Measurements from ENCODE around the gene TRAM2.

TRAM2 gene, protein sequence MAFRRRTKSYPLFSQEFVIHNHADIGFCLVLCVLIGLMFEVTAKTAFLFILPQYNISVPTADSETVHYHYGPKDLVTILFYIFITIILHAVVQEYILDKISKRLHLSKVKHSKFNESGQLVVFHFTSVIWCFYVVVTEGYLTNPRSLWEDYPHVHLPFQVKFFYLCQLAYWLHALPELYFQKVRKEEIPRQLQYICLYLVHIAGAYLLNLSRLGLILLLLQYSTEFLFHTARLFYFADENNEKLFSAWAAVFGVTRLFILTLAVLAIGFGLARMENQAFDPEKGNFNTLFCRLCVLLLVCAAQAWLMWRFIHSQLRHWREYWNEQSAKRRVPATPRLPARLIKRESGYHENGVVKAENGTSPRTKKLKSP

DNA sequence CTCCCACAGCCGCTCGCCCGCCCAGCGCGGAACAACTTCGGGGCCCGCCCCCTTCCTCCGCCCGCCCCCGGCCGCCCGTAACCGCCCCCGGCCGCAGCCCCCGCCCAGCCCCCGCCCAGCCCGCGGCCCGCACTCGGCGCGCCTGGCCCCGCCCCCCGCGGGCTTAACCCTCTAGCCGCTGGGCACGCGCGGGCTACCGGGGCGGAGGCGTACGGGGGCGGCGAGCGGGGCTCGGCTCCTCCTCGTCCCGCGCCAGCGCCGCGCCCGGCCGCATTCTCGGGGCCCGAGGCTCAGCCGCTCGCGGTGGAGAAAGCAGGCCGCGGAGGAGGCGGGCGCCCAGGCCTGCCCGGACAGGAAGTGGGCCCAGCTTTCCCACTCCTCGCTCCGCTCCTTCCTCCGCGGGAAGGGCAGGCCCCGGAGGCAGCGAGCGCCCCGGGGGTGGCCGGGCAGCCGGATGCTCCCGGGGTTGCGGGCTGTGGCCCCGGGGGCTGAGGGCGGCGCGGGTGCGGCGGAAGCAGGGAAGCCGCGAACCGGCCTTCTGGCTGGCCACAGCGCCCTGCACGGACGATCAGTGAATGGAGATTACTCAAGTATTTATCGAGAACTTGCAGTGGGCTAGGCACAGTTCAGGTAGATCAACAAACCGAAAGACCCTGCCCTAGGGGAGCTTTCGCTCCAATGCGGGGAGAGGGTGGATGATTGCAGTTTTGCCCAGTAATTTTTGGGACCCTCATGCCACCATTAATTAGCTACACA, at the start of gene TRAM2:
TRAM2 (minus strand) TSS at position 39 of the 756 bp plus-strand sequence. CDS start 145 bp downstream, outside the sequence.
- DNase-seq: peak; percentile 79

DNA sequence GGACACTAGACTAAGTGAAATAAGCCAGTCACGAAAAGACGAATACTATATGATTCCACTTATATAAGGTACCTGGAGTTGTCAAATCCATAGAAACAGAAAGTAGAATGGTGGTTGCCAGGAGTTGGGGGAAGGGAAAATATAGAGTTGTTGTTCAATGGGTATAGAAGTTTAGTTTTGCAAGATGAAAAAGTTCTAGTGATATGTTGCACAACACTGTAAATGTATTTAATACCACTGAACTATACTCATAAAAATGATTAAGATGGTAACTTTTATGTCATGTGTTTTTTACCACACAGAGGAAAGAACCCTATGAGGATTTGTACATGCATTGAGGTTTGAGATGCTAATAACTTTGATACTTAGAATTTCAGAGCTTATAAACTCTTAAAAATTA, 46.0 kb upstream of the TRAM2 start:
- DNase-seq: no peak

DNA sequence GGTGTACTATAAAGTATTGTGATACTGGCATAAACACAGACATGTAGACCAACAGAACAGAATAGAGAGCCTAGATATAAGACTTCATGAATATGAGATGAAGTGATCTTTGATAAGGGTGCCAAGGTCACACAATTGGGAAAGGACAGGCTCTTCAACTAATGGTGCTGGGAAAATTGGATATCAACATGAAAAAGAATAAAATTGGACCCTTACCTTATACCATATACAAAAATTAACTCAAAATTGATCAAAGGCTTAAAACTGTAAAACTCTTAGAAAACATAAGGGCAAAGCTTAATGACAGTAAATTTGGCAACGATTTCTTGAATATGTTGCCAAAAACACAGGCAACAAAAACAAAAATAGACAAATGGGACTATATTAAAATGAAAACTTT, 44.8 kb upstream of the TRAM2 start:
- no peak for DNase-seq

DNA sequence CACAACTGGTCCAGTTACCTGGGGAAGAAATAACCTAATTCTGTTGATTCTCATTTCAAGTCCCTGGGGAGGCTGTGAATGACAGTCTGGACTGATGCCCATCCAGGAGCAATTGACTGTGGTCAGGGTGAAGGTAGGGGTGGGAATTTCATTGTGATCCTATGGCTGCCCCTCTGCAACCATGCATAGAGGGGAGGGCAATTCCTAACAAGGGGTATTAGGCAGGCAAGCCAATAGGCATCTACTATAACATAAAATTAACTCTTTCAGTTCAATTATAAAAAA, 44.0 kb upstream of the TRAM2 start:
- no peak for DNase-seq

DNA sequence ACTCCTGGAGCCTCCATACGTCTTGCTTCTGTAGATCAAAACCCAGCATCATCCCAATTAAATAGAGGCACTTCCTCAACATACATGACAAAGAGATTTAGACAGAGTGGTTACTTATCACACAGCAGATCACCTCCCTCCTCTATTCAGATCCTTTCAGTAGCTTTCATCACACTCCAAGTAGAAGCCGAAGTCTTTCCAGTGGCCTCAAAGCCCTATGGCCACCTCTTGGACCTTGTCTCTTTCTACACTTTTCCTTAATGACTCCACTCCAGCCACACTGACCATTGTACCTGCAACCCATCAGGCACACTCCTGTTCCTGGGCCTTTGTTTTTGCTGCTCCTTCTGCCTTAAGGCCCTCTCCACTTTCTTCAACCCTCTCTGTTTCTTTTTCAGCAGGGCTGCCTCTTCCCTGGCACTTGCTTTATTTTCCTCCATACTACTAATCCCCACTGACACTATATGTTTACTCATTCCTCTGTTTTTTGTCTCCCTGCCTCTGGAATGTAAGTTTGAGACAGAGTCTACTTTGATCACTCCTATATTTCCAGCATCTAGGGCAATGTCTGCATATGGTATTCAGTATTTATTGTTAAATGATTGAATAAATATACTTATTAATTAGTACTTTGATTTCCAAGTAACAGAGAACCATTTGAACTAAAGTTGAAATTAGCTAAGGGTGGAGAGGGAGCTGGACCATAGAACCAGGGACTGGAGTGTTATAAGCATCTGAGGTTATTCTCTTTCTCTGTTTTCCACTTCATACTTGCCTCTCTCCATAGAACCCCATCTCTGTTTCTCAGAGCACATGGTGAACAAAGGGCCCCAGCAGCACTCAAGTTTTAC, 43.4 kb upstream of the TRAM2 start:
- DNase-seq: no peak

DNA sequence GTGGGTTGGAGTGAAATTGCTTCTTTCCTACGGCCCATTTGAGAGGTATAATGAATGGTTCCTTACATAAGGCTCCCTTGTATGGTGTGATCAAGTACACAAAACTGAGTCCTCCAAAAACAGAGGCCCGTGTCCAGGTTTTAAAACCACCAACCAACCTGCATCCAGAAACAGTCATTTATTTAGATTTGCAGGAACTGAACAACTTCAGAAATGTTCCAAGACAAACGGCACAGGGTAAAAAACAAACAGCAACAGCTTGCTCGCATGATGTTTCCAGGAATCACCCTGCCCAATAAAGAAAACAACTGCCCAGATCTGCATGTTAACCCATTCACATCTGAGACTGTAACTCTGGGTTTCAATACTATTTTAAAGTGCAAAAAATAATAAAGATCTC, 40.2 kb upstream of the TRAM2 start:
- DNase-seq: no peak

DNA sequence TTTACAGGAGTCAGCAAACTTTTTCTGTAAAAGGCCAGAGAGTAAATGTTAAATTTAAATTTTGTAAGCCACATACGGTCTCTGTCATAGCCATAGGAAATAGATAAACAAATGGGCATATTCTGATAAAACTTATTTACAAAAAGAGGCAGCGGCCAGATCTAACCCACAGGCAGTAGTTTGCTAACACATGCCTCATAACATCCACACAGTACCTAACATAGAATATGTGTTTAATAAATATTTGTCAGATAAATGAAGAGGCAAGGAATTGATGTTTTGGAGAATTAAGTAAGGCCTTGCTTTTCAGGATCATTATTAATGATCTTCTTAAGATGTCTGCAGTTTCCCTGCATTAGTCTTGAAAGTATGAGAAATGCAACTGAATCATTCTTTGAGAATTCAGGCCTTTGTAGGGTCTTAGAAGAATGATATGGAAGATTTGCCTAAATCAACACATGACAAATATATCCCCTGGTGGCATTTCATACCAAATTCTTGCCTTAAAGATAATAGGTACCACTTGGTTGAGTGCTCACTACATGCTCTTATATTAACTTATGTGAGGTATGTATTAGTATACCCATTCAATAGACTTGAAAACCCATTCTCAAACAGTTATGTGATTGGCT, 39.3 kb upstream of the TRAM2 start:
- no peak for DNase-seq

DNA sequence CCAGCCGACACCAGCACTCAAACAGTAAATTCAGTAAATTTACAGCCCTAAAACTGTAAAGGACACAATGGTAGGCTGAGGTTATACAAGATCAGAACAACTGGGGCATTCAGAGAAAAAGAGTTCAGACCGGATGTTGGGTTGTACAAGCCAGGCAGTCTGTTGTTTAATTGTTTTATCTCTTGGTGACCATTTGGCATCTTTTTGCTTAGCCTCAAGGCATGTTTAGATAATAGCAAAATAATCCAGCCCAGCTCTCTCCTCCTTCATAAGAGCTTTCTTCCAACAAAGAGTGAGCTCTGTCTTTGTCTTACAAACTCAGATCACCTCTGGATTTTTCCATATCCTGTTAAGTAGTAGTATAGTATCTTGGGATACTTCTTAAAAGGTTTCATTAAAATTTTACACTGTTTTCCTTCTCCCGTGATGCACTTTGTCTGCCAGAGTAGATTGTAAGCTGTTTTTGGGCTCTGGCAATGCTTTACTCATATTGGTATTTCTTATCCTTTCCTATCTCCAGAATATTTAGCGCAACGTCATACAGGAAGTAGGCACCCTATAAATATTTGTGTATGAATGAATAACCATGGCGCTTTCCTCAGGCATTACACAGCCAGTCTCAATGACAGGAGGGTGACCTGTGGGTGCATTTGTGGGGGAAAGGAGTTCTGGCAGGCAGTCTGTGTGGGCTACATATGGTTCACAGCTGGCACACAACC, 35.6 kb upstream of the TRAM2 start:
- DNase-seq: no peak

DNA sequence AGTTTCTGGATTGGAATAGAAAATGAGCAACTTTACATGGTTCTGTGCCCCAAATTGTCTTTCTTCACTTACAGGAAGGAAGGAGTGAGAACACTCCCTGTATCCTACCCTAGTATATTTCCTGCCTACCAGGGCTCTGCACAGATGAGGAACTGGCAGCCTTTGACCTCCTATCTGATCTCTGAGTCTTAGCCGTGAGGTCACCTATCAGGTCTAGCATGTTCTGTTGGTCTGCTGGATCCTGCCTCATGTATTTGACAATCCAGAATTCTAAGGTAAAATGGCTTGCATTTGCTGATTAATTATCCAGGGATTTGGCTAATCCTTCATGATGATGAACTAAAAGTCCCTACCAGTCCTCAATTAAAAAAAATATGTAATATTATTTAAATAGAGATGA, 35.0 kb upstream of the TRAM2 start:
- DNase-seq: no peak

DNA sequence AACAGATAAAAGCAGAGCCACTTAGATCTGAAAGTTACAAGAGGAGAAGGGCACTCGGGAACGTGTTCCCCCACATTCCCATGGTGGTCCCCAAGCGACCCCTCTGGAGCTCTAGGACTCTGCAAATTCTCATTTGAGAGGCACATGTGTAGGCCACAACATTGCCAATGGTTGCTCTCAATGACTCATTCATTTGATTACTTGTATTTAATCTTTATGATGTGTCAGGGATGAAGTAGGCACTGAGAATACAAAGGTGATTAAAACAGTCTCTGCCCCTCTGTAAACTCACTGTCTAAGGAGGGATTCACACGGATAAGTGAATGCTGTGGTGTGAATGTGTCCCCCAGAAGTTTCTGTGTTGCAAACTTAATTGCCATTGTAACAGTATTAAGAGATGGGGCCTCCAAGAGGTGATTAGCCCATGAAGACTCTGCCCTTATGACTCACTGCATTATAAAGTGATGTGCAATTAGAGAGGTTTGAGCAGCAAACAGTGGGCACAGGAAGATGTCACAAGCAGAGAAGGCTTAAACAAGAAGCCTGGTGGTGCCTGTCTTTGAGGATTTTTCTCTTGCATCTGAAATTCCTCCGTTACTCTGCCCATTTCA, 34.0 kb upstream of the TRAM2 start:
- no peak for DNase-seq

DNA sequence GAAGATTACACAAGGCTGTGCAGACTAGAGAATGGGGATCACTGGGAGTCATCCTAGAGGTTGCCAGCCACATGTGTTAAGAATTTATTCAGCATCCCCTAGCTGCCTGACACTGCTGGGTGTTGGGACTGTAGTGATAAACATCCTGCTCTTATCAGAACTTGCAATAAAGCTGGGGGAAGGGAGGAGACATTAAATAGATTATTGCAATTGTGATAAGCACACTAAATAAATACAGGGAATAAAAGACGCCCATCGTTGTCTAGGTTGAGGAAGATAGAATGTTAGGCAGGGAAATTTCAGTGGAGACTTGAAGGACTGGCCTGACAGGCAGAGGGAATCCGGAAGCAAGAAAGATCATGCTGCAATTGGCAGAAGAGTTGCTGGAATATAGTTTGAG, 33.2 kb upstream of the TRAM2 start:
- DNase-seq: no peak

DNA sequence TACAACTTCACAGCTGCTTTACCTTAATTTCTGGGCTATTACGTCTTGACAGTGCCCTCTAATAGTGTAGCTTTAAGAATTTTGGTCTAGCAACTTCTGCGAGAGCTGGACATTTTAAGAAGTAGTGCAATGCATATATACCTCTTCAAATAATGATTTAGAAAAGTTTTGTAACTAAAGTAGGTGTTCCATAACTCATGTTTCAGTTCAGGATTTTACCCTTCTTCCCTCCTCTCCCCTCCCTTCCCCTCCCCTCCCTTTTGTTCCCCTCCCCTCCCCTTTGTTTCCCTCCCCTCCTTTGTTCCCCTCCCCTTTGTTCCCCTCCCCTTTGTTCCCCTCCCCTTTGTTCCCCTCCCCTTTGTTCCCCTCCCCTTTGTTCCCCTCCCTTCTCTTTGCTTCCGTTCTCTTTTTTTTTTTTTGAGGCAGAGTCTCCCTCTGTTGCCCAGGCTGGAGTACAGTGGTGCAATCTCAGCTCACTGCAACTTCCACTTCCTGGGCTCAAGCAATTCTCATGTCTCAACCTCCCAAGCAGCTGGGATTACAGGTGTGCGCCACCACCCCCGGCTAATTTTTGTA, 28.8 kb upstream of the TRAM2 start:
- no peak for DNase-seq

DNA sequence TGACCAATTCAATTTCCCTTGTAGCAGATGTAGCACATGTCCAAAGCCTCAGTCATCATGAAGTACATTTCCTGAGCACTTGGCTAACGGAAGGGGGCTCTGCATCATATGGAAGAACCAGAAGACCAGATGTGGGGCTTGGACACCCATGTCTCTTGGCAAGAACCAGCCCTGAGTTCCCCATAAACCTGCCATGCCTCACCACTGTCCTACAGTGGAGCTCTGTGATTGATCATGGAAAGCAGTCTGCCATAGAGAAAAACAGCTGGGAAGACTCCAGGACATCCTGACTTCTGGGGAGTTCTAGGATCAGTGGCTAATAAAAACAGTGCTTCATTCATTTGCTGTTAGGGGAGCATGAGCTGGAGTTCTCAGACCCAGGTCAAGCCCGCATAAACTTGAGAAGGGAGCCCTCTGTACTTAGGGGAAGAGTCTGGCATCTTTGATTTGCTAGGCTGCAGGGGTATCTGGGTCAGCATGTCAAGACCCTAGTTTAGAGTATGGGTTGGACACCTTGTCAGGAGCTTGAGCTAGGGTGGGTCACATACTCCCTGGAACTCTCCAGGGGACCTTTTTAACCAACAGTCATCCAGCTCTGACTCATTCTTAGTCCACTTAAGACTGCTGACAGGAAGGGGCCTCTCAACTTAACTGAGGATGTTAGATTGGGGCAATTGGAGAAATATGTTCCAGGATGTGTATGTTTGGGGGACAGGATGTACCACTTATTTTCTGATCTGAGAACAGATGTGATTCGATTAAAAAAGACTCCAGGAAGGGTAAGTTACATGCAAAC, 26.3 kb upstream of the TRAM2 start:
- DNase-seq: no peak

DNA sequence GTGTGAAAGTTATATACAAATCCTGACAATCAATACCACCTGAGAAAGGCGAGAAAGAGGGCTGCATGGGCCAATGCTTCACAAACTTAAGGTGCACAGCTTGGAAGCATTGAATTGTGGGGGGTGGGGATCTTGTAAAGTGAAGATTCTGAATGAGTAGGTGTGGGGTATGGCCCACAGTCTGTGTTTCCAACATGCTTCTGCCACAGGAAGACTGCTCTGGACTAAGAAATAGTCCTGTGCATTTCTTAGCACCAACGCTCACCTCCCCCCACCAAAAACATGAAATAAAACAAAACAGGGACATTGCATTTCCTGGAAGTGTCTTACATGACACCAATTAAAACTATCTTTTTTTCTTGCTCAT, 21.9 kb upstream of the TRAM2 start:
- no peak for DNase-seq

DNA sequence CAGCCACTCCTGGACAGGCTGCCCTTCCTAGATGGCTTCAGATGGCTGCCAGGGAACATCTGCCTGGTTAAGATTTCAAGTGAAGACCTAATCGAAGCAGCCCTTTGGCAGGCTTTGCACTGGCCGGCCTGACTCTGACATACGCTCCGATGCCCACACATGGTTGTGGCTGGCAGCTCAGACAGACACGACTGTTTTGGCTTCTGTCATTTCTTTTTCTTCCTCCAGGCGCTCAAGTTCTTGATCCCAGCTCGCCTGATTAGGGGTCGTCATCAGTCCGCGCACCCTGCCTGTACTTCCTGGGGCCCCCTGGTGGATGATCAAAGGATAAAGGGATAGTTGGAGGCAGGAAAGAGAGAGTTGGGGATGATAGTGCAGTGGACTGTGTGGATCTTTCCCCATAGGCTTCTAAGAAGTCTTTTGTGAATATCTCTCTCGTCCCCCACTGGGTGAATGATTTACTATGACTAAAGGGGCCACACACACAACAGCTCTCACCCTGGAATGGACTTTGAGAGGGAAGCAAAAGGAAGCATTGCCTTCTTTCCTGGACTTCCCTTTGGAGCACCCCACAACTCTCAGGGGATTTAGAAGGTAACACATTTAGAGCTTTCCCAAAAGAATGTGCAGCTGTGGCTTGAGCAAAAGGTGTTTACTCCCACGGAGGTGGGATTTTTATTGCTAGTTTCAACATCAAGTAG, 21.4 kb upstream of the TRAM2 start:
- peak; percentile 39 for DNase-seq

DNA sequence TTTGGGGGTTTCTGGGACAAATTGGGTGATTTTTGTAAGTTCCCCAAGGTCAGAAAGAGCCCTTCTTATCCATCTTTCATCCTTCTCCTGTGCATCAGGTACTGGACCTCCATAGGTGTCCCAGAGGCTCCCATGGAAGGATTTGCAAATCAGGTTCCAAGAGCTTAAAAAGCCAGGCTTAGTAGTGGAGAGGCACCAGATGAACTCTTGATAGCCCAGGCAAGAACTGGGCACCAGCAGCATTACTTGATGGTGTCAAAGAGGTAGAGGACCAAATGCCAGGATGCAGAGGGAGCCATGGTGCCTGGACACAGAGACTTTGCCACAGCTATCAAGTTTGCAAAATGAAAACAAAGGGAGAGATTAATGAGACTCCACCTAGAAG, 20.9 kb upstream of the TRAM2 start:
- DNase-seq: no peak

DNA sequence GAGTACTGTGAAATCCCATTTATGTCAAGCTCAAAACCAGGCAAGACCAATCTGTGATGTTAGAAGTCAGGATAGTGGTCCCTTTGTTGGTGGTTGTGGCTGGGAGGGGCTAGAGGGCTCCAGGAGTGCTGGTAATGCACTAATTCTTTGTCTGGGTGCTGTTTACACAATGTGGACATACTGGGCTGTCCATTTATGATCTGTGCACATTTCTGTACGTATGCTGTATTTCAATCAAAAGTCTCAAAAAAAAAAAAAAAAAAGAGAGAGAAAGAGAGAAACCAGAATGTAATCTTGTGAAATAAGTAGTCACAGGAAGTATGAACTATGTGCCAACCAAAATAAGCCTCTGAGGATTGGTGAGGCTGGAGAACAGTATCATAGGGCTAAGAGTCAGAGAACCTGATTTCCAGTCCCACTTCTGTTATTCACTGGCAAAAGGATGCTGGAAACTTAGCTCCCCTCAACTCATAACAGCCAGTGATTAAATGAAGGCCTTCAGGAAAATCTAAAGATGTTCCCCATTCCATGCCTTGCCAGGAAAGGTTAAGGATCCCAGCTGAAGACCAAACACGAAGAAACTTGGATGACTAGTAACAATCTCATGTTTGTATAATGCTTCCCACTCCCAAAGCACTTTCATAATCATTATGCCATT, 19.6 kb upstream of the TRAM2 start:
- no peak for DNase-seq

DNA sequence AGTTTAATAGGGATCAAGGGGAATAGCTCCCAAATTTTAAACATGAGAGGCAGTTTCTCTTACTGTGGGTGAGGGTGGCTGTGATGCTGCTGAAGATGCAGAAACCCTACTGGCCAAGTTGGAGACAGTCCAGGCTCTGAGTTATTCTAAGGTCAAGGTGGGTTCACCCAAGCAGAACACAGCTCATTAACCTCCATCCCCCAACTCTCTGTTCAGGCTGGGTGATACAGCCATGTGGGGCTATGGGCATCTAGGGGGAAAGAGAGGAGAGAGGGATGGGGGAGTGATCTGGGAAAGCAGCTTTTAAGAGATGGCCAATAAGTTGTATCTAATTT, 18.9 kb upstream of the TRAM2 start:
- DNase-seq: no peak

DNA sequence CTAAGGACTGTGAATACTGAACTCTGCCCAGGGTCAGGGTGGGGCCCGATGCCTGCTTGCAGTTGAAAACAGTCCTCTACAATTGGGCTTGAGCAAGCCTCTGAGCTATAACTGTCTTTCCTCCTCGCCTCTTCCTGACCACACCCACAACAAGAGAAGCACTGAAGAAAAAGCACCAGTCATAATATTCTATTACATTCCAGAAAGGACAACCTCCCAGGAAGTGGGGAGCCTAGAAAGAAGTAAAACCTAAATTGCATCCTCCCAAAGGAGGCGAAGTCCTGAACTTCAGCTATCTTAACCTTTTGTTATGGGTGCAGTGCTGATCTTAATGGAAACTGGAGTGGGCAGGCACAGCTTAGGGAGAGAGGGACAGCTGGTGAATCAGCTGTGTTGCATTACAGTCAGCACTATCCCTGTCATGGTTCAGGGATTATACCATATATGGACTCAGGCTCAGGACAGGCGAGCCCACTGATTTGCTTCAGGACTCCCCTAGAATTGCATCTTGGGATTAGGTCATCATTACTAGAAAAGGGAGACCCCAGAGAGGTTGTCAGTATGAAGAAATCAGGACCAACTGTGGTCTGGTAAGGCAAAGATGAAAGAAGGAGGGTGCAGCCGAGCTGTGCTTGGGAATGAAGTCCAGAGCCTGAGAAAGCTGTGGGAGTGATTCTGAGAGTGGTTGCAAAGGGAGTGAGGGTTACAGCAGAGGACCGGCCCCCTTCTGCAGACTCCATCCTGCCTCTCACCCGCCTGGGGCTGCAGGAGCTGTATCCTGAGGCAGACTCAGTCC, 18.3 kb upstream of the TRAM2 start:
- DNase-seq: no peak

Data from COR-L47 (cell line).